Measurements from ENCODE around the gene ADAP2.
A peak's percentile ranks its signal among the peaks of the same experiment; 100 is the strongest.

Gene ADAP2

GRCh38 chr17:30995347-30995746 lies 73.6 kb downstream of the ADAP2 start:
- WGBS, 2 experiments: 95 to 97% methylated on average over 3 of the region's 3 CpGs
- Histone ChIP-seq H3K27me3 (ENCODE audit: control insufficient read depth, insufficient read depth, low read length, poor library complexity, severe bottlenecking) (no peaks in the 10 kb centered on the region), H3K9me3 (ENCODE audit: control insufficient read depth, low read length) (no peaks in the 10 kb centered on the region), H3K4me1 (ENCODE audit: control insufficient read depth, insufficient read depth, low read length) (no peaks in the 10 kb centered on the region), H3K27ac (ENCODE audit: insufficient read depth, low read depth, low read length, poor library complexity, severe bottlenecking) (no peak overlapping the region), H3K36me3 (ENCODE audit: control insufficient read depth, insufficient read depth, low read length) (no peaks in the 10 kb centered on the region), H3K4me3 (ENCODE audit: insufficient read depth, low read depth, low read length) (no peak overlapping the region)

GRCh38 chr17:30996486-30996885 lies 74.7 kb downstream of the ADAP2 start:
- WGBS, 2 experiments: 88 to 94% methylated on average over 3 of the region's 3 CpGs
- H3K27ac ChIP-seq (ENCODE audit: insufficient read depth, low read depth, low read length, poor library complexity, severe bottlenecking): no peak overlapping the region
- H3K36me3 ChIP-seq (ENCODE audit: control insufficient read depth, insufficient read depth, low read length): no peaks in the 10 kb centered on the region
- H3K9me3 ChIP-seq (ENCODE audit: control insufficient read depth, low read length): no peaks in the 10 kb centered on the region
- H3K27me3 ChIP-seq (ENCODE audit: control insufficient read depth, insufficient read depth, low read length, poor library complexity, severe bottlenecking): no peaks in the 10 kb centered on the region
- no peak overlapping the region for H3K4me3 ChIP-seq (ENCODE audit: insufficient read depth, low read depth, low read length)
- H3K4me1 ChIP-seq (ENCODE audit: control insufficient read depth, insufficient read depth, low read length): no peaks in the 10 kb centered on the region

GRCh38 chr17:30997270-30997669 lies 75.5 kb downstream of the ADAP2 start:
- no peaks in the 10 kb centered on the region for H3K4me1 ChIP-seq (ENCODE audit: control insufficient read depth, insufficient read depth, low read length)
- no peaks in the 10 kb centered on the region for H3K9me3 ChIP-seq (ENCODE audit: control insufficient read depth, low read length)
- H3K36me3 ChIP-seq (ENCODE audit: control insufficient read depth, insufficient read depth, low read length): no peaks in the 10 kb centered on the region
- H3K4me3 ChIP-seq (ENCODE audit: insufficient read depth, low read depth, low read length): no peak overlapping the region
- no peaks in the 10 kb centered on the region for H3K27me3 ChIP-seq (ENCODE audit: control insufficient read depth, insufficient read depth, low read length, poor library complexity, severe bottlenecking)
- 95 to 96% methylated on average over 6 of the region's 6 CpGs for WGBS, 2 experiments
- no peak overlapping the region for H3K27ac ChIP-seq (ENCODE audit: insufficient read depth, low read depth, low read length, poor library complexity, severe bottlenecking)

- 97% methylated on average over 5 of the region's 5 CpGs for WGBS, 2 experiments
- no peaks in the 10 kb centered on the region for H3K27me3 ChIP-seq (ENCODE audit: control insufficient read depth, insufficient read depth, low read length, poor library complexity, severe bottlenecking)
- no peaks in the 10 kb centered on the region for H3K4me1 ChIP-seq (ENCODE audit: control insufficient read depth, insufficient read depth, low read length)
- H3K27ac ChIP-seq (ENCODE audit: insufficient read depth, low read depth, low read length, poor library complexity, severe bottlenecking): no peak overlapping the region
- no peak overlapping the region for H3K4me3 ChIP-seq (ENCODE audit: insufficient read depth, low read depth, low read length)
- no peaks in the 10 kb centered on the region for H3K9me3 ChIP-seq (ENCODE audit: control insufficient read depth, low read length)
- H3K36me3 ChIP-seq (ENCODE audit: control insufficient read depth, insufficient read depth, low read length): no peaks in the 10 kb centered on the region
Measured at GRCh38 chr17:30997842-30998241, 76.1 kb downstream of the ADAP2 start.

- 93 to 94% methylated on average over 7 of the region's 7 CpGs for WGBS, 2 experiments
- Histone ChIP-seq H3K9me3 (ENCODE audit: control insufficient read depth, low read length) (no peaks in the 10 kb centered on the region), H3K36me3 (ENCODE audit: control insufficient read depth, insufficient read depth, low read length) (no peaks in the 10 kb centered on the region), H3K27ac (ENCODE audit: insufficient read depth, low read depth, low read length, poor library complexity, severe bottlenecking) (no peak overlapping the region), H3K27me3 (ENCODE audit: control insufficient read depth, insufficient read depth, low read length, poor library complexity, severe bottlenecking) (no peaks in the 10 kb centered on the region), H3K4me3 (ENCODE audit: insufficient read depth, low read depth, low read length) (no peak overlapping the region), H3K4me1 (ENCODE audit: control insufficient read depth, insufficient read depth, low read length) (no peaks in the 10 kb centered on the region)
Measured at GRCh38 chr17:31002047-31002446, 80.3 kb downstream of the ADAP2 start.

GRCh38 chr17:31003225-31003866 lies 81.6 kb downstream of the ADAP2 start:
- H3K4me3 ChIP-seq (ENCODE audit: insufficient read depth, low read depth, low read length): no peak overlapping the region
- no peaks in the 10 kb centered on the region for H3K4me1 ChIP-seq (ENCODE audit: control insufficient read depth, insufficient read depth, low read length)
- 95 to 98% methylated on average over 4 of the region's 5 CpGs for WGBS, 2 experiments

GRCh38 chr17:31004160-31004559 lies 82.4 kb downstream of the ADAP2 start:
- Histone ChIP-seq H3K4me1 (ENCODE audit: control insufficient read depth, insufficient read depth, low read length) (no peaks in the 10 kb centered on the region), H3K27ac (ENCODE audit: insufficient read depth, low read depth, low read length, poor library complexity, severe bottlenecking) (no peak overlapping the region), H3K36me3 (ENCODE audit: control insufficient read depth, insufficient read depth, low read length) (no peaks in the 10 kb centered on the region), H3K27me3 (ENCODE audit: control insufficient read depth, insufficient read depth, low read length, poor library complexity, severe bottlenecking) (peaks cover 20% of the 10 kb centered on the region), H3K9me3 (ENCODE audit: control insufficient read depth, low read length) (no peaks in the 10 kb centered on the region), H3K4me3 (ENCODE audit: insufficient read depth, low read depth, low read length) (no peak overlapping the region)
- WGBS, 2 experiments: 96 to 100% methylated on average over 2 of the region's 2 CpGs

More at GRCh38 chr17:31003225-31003866, 81.6 kb downstream of the ADAP2 start:
- Histone ChIP-seq H3K27ac (ENCODE audit: insufficient read depth, low read depth, low read length, poor library complexity, severe bottlenecking) (no peak overlapping the region), H3K36me3 (ENCODE audit: control insufficient read depth, insufficient read depth, low read length) (no peaks in the 10 kb centered on the region), H3K9me3 (ENCODE audit: control insufficient read depth, low read length) (no peaks in the 10 kb centered on the region), H3K27me3 (ENCODE audit: control insufficient read depth, insufficient read depth, low read length, poor library complexity, severe bottlenecking) (peaks cover 12% of the 10 kb centered on the region)

GRCh38 chr17:31007695-31008373 lies 86.1 kb downstream of the ADAP2 start:
- H3K9me3 ChIP-seq (ENCODE audit: control insufficient read depth, low read length): no peaks in the 10 kb centered on the region
- no peaks in the 10 kb centered on the region for H3K36me3 ChIP-seq (ENCODE audit: control insufficient read depth, insufficient read depth, low read length)
- H3K4me3 ChIP-seq (ENCODE audit: insufficient read depth, low read depth, low read length): peak overlapping the region; percentile 40
- no peaks in the 10 kb centered on the region for H3K4me1 ChIP-seq (ENCODE audit: control insufficient read depth, insufficient read depth, low read length)
- H3K27ac ChIP-seq (ENCODE audit: insufficient read depth, low read depth, low read length, poor library complexity, severe bottlenecking): no peak overlapping the region
- peaks cover 32% of the 10 kb centered on the region for H3K27me3 ChIP-seq (ENCODE audit: control insufficient read depth, insufficient read depth, low read length, poor library complexity, severe bottlenecking)
- 68 to 69% methylated on average over 7 to 8 of the region's 9 CpGs for WGBS, 2 experiments

GRCh38 chr17:31008374-31009041 lies 86.8 kb downstream of the ADAP2 start:
- 1% methylated on average over 65 of the region's 65 CpGs for WGBS, 2 experiments
- Histone ChIP-seq H3K27me3 (ENCODE audit: control insufficient read depth, insufficient read depth, low read length, poor library complexity, severe bottlenecking) (peaks cover 32% of the 10 kb centered on the region), H3K9me3 (ENCODE audit: control insufficient read depth, low read length) (no peaks in the 10 kb centered on the region), H3K27ac (ENCODE audit: insufficient read depth, low read depth, low read length, poor library complexity, severe bottlenecking) (no peak overlapping the region), H3K4me1 (ENCODE audit: control insufficient read depth, insufficient read depth, low read length) (no peaks in the 10 kb centered on the region), H3K36me3 (ENCODE audit: control insufficient read depth, insufficient read depth, low read length) (no peaks in the 10 kb centered on the region), H3K4me3 (ENCODE audit: insufficient read depth, low read depth, low read length) (peak overlapping the region; percentile 40)
